Stimulated activated naive CD4-positive, alpha-beta T cell (primary cell): ENCODE measurements around the gene SSR4.
"Not testable (repeated sequence)": the region's sequence is repeated elsewhere in the genome, so short reads cannot be mapped to it uniquely, and the experiment has no call there.

ENCODE experiments used
- DNase-seq, 6 experiments: peaks; one replicate each; lab custom pipeline; 2025; lab: John Stamatoyannopoulos, UW

SSR4 gene

GRCh38 chrX:153804621-153805020, 10.2 kb downstream of the SSR4 start:
- no peak for DNase-seq

GRCh38 chrX:153805436-153805835, 11.0 kb downstream of the SSR4 start:
- DNase-seq = no peak

GRCh38 chrX:153806999-153807575, 12.6 kb downstream of the SSR4 start:
- DNase-seq = no peak

- no peak for DNase-seq
Measured at GRCh38 chrX:153807976-153808375, 13.5 kb downstream of the SSR4 start.

GRCh38 chrX:153812220-153812619, 17.8 kb downstream of the SSR4 start:
- DNase-seq = no peak

- no peak for DNase-seq
Measured at GRCh38 chrX:153813161-153813560, 18.7 kb downstream of the SSR4 start.

GRCh38 chrX:153814591-153815315, 20.3 kb downstream of the SSR4 start:
- DNase-seq = no peak

GRCh38 chrX:153816831-153817690, 22.6 kb downstream of the SSR4 start:
- peak in 3 of 6 experiments; percentile 18 to 46 (median 41) for DNase-seq

- DNase-seq = not testable (repeated sequence)
Measured at GRCh38 chrX:153818064-153818463, 23.6 kb downstream of the SSR4 start.

GRCh38 chrX:153818571-153819383, 24.3 kb downstream of the SSR4 start:
- DNase-seq = peak in 5 of 6 experiments; percentile 25 to 45 (median 31)

GRCh38 chrX:153819384-153820040, 25.0 kb downstream of the SSR4 start:
- DNase-seq = no peak

- no peak for DNase-seq
Measured at GRCh38 chrX:153820601-153821000, 26.1 kb downstream of the SSR4 start.

- no peak for DNase-seq
Measured at GRCh38 chrX:153821066-153821465, 26.6 kb downstream of the SSR4 start.

- no peak for DNase-seq
Measured at GRCh38 chrX:153824348-153824747, 29.9 kb downstream of the SSR4 start.

GRCh38 chrX:153825042-153825441, 30.6 kb downstream of the SSR4 start:
- DNase-seq = no peak

GRCh38 chrX:153827016-153827415, 32.5 kb downstream of the SSR4 start:
- peak in 2 of 6 experiments; percentile 8 to 12 for DNase-seq

GRCh38 chrX:153827903-153828302, 33.4 kb downstream of the SSR4 start:
- no peak for DNase-seq

- no peak for DNase-seq
Measured at GRCh38 chrX:153828308-153828707, 33.8 kb downstream of the SSR4 start.

- peak in 1 of 6 experiments; percentile 4 for DNase-seq
Measured at GRCh38 chrX:153828723-153829548, 34.5 kb downstream of the SSR4 start.

GRCh38 chrX:153829549-153829798, 35.0 kb downstream of the SSR4 start:
- DNase-seq = no peak
